Measurements from ENCODE around the gene SLC10A7. TPM values are rescaled to one million over a fixed set of nuclear protein-coding genes. Genes with fewer than 3 reads are reported as not detected.

Gene SLC10A7
- total and polyA plus RNA-seq, 9 of the 15 experiments (the other 6 are each of a cell fraction or from before 2014, with no cell fraction given) = 6.4 to 22.8 (median 16.1) TPM

DNA sequence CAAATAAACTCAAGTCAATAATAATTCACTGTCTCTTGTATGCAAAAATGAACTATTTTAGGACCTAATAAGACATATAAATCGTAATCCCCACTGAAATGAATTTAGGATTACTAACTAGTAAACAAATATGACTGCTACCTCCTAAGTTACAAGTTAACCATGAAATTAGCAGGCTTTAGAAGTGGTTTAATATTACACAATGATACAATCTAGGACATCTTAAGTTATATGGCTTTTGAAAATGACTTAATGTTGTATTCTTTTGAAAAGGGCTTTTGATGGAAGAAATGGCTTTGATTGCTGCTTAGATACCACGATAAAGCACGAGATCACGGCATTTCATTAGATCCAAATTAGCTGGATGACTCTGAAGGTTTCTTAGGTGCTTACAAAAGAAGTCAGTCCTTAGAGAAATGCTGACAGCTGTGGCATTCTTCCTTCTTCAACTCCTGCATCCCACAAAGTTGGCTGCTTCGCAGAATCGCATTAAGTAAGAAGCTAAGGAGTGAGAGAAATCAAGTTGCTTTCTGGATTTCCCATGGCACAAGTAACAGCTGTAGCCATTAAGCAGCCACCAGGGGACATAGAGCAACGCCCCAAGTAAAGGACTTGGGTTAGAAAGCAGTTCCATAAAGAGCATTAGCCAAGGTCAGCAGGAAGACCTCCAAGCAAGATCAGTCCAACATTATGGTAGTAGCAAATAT, 6.9 kb downstream of the SLC10A7 start (continued):
- TF ChIP-seq ATF6 (CRISPR knock-in tag; IDR thresholded peaks at IDR 0.05) (no peak), AFF1 (IDR thresholded peaks at IDR 0.05; ENCODE audit: low read depth in 1 of 2, partially characterized antibody in 2 of 2) (no peak)

DNA sequence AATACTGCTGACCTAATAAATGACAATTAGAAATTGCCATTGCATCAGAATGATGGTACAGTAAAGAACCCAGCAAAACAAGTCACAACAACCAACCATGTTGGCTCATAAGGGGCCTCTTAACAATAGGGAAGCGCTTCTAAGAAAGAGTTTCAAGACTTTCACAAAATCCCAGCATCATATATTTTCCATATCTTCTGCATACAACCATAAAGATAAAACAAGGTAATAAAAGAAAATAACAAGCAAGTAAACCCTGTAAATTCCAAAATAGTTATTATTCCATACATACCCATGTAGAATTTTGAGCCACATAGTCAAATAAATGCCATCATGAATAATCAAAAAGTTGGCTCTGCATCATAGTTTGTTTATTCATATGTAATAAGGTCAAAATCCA, 8.2 kb downstream of the SLC10A7 start:
- no peak overlapping the region for H3K27ac ChIP-seq (ENCODE audit: extremely low read depth, low read depth, low read length)
- ATAC-seq (no peak), DNase-seq (ENCODE audit: extremely low read depth in 1 of 4, low spot score in 3 of 4) (no peak), FAIRE-seq (no peak)
- H3K4me1 ChIP-seq (replicated peaks in 1 of 2; ENCODE audit: control insufficient read depth in 2 of 2, insufficient read depth in 2 of 2, low read length in 2 of 2) = peaks cover 0 to 12% of the 10 kb centered on the region in 2 experiments; a peak in 1 of 5 replicates
- H3K9me3 ChIP-seq (replicated peaks; ENCODE audit: control insufficient read depth, insufficient read depth, low read depth, low read length) = no peaks in the 10 kb centered on the region
- in situ Hi-C loops (cut with MboI) (no loop called here), intact Hi-C loops (cut with micrococcal nuclease) (no loop called here)
- no TSS peak for BruUV-seq (replicated peaks)
- H3K9me1 ChIP-seq (ENCODE audit: control insufficient read depth, insufficient read depth, low read length) = no peaks in the 10 kb centered on the region
- no peak overlapping the region for H3K4me2 ChIP-seq (ENCODE audit: insufficient read depth, low read length)
- no peaks in the 10 kb centered on the region for H3K27me3 ChIP-seq (ENCODE audit: control insufficient read depth in 2 of 2, insufficient read depth in 2 of 2, low read length in 2 of 2)
- ChIA-PET CTCF (ENCODE audit: low intra/inter-chr PET ratio) (no interaction called here), POLR2A (no interaction called here)
- H2AFZ ChIP-seq (ENCODE audit: low read depth, low read length) = no peak overlapping the region
- 100% methylated on average over 1 of the region's 1 CpG for WGBS (ENCODE audit: insufficient coverage, low coverage, missing lambda C conversion rate)
- TF ChIP-seq, protein P1, sequence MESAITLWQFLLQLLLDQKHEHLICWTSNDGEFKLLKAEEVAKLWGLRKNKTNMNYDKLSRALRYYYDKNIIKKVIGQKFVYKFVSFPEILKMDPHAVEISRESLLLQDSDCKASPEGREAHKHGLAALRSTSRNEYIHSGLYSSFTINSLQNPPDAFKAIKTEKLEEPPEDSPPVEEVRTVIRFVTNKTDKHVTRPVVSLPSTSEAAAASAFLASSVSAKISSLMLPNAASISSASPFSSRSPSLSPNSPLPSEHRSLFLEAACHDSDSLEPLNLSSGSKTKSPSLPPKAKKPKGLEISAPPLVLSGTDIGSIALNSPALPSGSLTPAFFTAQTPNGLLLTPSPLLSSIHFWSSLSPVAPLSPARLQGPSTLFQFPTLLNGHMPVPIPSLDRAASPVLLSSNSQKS (CRISPR knock-in tag; IDR thresholded peaks at IDR 0.05) = no peak
- TF ChIP-seq PHF20 (IDR thresholded peaks at IDR 0.05; ENCODE audit: partially characterized antibody) (no peak), ZFP91 (CRISPR knock-in tag; IDR thresholded peaks at IDR 0.05) (no peak), TGIF2 (CRISPR knock-in tag; IDR thresholded peaks at IDR 0.05) (no peak), ZNF354B (CRISPR knock-in tag; IDR thresholded peaks at IDR 0.05) (no peak), NFIX (CRISPR knock-in tag; IDR thresholded peaks at IDR 0.05; ENCODE audit: low read depth) (no peak), JUNB (CRISPR knock-in tag; conservative IDR thresholded peaks at IDR 0.05) (no peak), GTF2A2 (tag; IDR thresholded peaks at IDR 0.05) (no peak)
- peaks cover 14% of the 10 kb centered on the region; the same call in 2 of the 3 replicates for H3K36me3 ChIP-seq (ENCODE audit: control insufficient read depth, insufficient read depth, low read length)
- no peaks in the 10 kb centered on the region for H4K20me1 ChIP-seq (replicated peaks; ENCODE audit: control insufficient read depth, insufficient read depth, low read length)
- H3K4me3 ChIP-seq = no peak overlapping the region
- no peak overlapping the region for H3K9ac ChIP-seq (ENCODE audit: insufficient read depth in 1 of 2, low read depth in 2 of 2, low read length in 2 of 2)
- H3K79me2 ChIP-seq (ENCODE audit: control insufficient read depth, insufficient read depth, low read length) = peaks cover 12% of the 10 kb centered on the region

Data from K562 (cell line).